Activated T-cell treated with anti-CD3 and anti-CD28 coated beads for 4 hours (primary cell): ENCODE results near the gene PHACTR2.
A peak's percentile ranks its signal among the peaks of the same experiment; 100 is the strongest.

ENCODE experiments used
- DNase-seq: peaks from one replicate; pipeline ENCODE4 v3.0.0-alpha.2; 2020

PHACTR2 gene

GRCh38 chr6:143675946-143676345, 1.8 kb upstream of the PHACTR2 start:
- DNase-seq: no peak

GRCh38 chr6:143676437-143677045, 1.2 kb upstream of the PHACTR2 start:
- DNase-seq: no peak

- DNase-seq: peak; percentile 47
These were observed 231 bp upstream of the PHACTR2 start for GRCh38 chr6:143677577-143677890.

GRCh38 chr6:143679041-143679440, 1.3 kb downstream of the PHACTR2 start:
- DNase-seq: no peak

GRCh38 chr6:143680141-143680540, 2.4 kb downstream of the PHACTR2 start:
- DNase-seq: no peak

- DNase-seq: no peak
These were observed 5.0 kb downstream of the PHACTR2 start for GRCh38 chr6:143682805-143683204.

- no peak for DNase-seq
These were observed 6.7 kb downstream of the PHACTR2 start for GRCh38 chr6:143684486-143684885.

- no peak for DNase-seq
These were observed 7.9 kb downstream of the PHACTR2 start for GRCh38 chr6:143685653-143686052.

- DNase-seq: no peak
These were observed 9.8 kb downstream of the PHACTR2 start for GRCh38 chr6:143687591-143687990.

- no peak for DNase-seq
These were observed 10.9 kb downstream of the PHACTR2 start for GRCh38 chr6:143688681-143689080.

- DNase-seq: no peak
These were observed 12.1 kb downstream of the PHACTR2 start for GRCh38 chr6:143689852-143690251.

- DNase-seq: no peak
These were observed 13.4 kb downstream of the PHACTR2 start for GRCh38 chr6:143691155-143691554.

GRCh38 chr6:143691900-143692636, 14.3 kb downstream of the PHACTR2 start:
- DNase-seq: no peak

GRCh38 chr6:143692696-143693095, 14.9 kb downstream of the PHACTR2 start:
- no peak for DNase-seq

GRCh38 chr6:143694013-143694412, 16.2 kb downstream of the PHACTR2 start:
- DNase-seq: no peak

GRCh38 chr6:143694560-143694959, 16.8 kb downstream of the PHACTR2 start:
- no peak for DNase-seq

GRCh38 chr6:143695130-143695968, 17.6 kb downstream of the PHACTR2 start:
- DNase-seq: no peak

- DNase-seq: no peak
These were observed 18.4 kb downstream of the PHACTR2 start for GRCh38 chr6:143695969-143696663.

- DNase-seq: no peak
These were observed 18.9 kb downstream of the PHACTR2 start for GRCh38 chr6:143696664-143697000.

- DNase-seq: no peak
These were observed 19.5 kb downstream of the PHACTR2 start for GRCh38 chr6:143697076-143697800.

GRCh38 chr6:143698329-143698728, 20.6 kb downstream of the PHACTR2 start:
- no peak for DNase-seq

GRCh38 chr6:143698759-143699429, 21.1 kb downstream of the PHACTR2 start:
- DNase-seq: no peak
